ENCODE results near the gene ALDOB.

Gene ALDOB

GRCh38 chr9:101415578-101415977 is 20.0 kb downstream of the ALDOB start (continued):
- TF ChIP-seq REST (tag by site-specific recombination; IDR thresholded peaks at IDR 0.05) = no peak

- ChIA-PET CTCF (no interaction called here), POLR2A (no interaction called here)
- H3K4me3 ChIP-seq (ENCODE audit: low read depth, low read length) = no peak overlapping the region
Observed at GRCh38 chr9:101414839-101415238, 20.7 kb downstream of the ALDOB start.

GRCh38 chr9:101409079-101409477 is 26.5 kb downstream of the ALDOB start:
- ChIA-PET CTCF (interaction anchor here (1.1 kb wide), 1 partner anchor 50 kb away, joined by 4 read pairs; no protein-coding TSS in a partner anchor), POLR2A (interaction anchor here (1.3 to 1.6 kb wide), 2 partner anchors 10 to 17 kb away, joined by 3 to 10 read pairs; partner anchors contain the start of genes MRPL50 and ZNF189)
- Histone ChIP-seq H3K27ac (ENCODE audit: extremely low read depth, low read depth, low read length) (no peak overlapping the region), H3K36me3 (ENCODE audit: control insufficient read depth in 2 of 2, insufficient read depth in 1 of 2, low read length in 2 of 2) (peaks cover 15 to 54% of the 10 kb centered on the region in 2 experiments), H3K9me3 (ENCODE audit: control insufficient read depth, insufficient read depth, low read depth, low read length) (no peaks in the 10 kb centered on the region), H3K4me3 (ENCODE audit: low read depth, low read length) (no peak overlapping the region), H3K4me1 (ENCODE audit: control insufficient read depth, insufficient read depth, low read length) (no peaks in the 10 kb centered on the region)
- peak; percentile 99 for TF ChIP-seq SETDB1 (IDR thresholded peaks at IDR 0.05; ENCODE audit: insufficient read length, low read length)
- TF ChIP-seq ZBTB11 (tag by site-specific recombination; conservative IDR thresholded peaks at IDR 0.05; ENCODE audit: low read depth) = no peak

More at GRCh38 chr9:101414839-101415238, 20.7 kb downstream of the ALDOB start:
- no peaks in the 10 kb centered on the region for H3K4me1 ChIP-seq (ENCODE audit: control insufficient read depth, insufficient read depth, low read length)
- no peak for TF ChIP-seq GLIS1 (tag by site-specific recombination; IDR thresholded peaks at IDR 0.05)
- no peak for TF ChIP-seq ZNF664 (tag by site-specific recombination; IDR thresholded peaks at IDR 0.05)
- TF ChIP-seq ZNF544 (tag by site-specific recombination; IDR thresholded peaks at IDR 0.05) = no peak
- no peak for TF ChIP-seq ZNF48 (tag by site-specific recombination; IDR thresholded peaks at IDR 0.05)
- no peak for TF ChIP-seq ZBTB17 (tag by site-specific recombination; IDR thresholded peaks at IDR 0.05)
- no peak for TF ChIP-seq ZNF677 (tag by site-specific recombination; IDR thresholded peaks at IDR 0.05)
- TF ChIP-seq ZNF561 (tag by site-specific recombination; IDR thresholded peaks at IDR 0.05; ENCODE audit: borderline replicate concordance) = no peak
- no peak for TF ChIP-seq ZNF354C (tag by site-specific recombination; IDR thresholded peaks at IDR 0.05; ENCODE audit: borderline replicate concordance, low read depth)
- TF ChIP-seq PRDM10 (tag by site-specific recombination; IDR thresholded peaks at IDR 0.05) = no peak
- no peak for TF ChIP-seq ZNF510 (tag by site-specific recombination; IDR thresholded peaks at IDR 0.05; ENCODE audit: insufficient replicate concordance)
- no peak for TF ChIP-seq KLF8 (tag by site-specific recombination; IDR thresholded peaks at IDR 0.05)
- no peak for TF ChIP-seq ZNF302 (tag by site-specific recombination; IDR thresholded peaks at IDR 0.05; ENCODE audit: low read depth)
- TF ChIP-seq ZSCAN30 (tag by site-specific recombination; IDR thresholded peaks at IDR 0.05) = no peak
- H3K36me3 ChIP-seq (ENCODE audit: control insufficient read depth in 2 of 2, insufficient read depth in 1 of 2, low read length in 2 of 2) = no peaks in the 10 kb centered on the region
- H3K9me3 ChIP-seq (ENCODE audit: control insufficient read depth, insufficient read depth, low read depth, low read length) = no peaks in the 10 kb centered on the region
- H3K27ac ChIP-seq (ENCODE audit: extremely low read depth, low read depth, low read length) = no peak overlapping the region

Measured in HEK293 (cell line).